Measurements from ENCODE around the gene METTL23. TPM values are rescaled to one million over a fixed set of nuclear protein-coding genes. Genes with fewer than 3 reads are reported as not detected.
A peak's percentile ranks its signal among the peaks of the same experiment; 100 is the strongest.

METTL23 gene
- total RNA-seq, 4 donors from 2014 or later, result 19.2 to 52.6 (median 25.1) TPM

DNA sequence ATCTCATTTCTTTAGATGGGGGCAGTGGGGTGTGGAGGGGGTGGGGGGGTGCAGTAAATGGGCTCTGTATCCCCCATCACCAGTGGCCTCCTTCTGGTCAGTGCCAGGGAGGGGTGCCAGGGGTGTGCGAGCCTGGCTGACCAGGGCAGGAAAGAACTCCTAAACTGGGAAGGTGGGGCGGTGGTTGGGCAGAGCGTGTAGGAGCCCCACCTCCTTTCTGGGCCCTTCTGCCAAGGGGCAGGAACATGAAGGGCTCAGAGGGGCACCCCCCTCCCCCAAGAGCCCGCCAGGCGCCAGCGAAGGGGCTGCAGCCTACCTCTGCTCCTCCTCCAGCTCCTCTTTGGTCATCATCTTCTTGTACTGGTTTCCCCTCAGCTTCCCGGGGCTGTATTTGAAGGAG, 41.9 kb upstream of the METTL23 start:
- no peak for ATAC-seq
- peak overlapping the region in 3 of 4 donors; percentile 68 to 93 (median 91) for H3K27ac ChIP-seq
- TF ChIP-seq POLR2A (IDR thresholded peaks at IDR 0.05), result no peak
- TF ChIP-seq, protein P1, sequence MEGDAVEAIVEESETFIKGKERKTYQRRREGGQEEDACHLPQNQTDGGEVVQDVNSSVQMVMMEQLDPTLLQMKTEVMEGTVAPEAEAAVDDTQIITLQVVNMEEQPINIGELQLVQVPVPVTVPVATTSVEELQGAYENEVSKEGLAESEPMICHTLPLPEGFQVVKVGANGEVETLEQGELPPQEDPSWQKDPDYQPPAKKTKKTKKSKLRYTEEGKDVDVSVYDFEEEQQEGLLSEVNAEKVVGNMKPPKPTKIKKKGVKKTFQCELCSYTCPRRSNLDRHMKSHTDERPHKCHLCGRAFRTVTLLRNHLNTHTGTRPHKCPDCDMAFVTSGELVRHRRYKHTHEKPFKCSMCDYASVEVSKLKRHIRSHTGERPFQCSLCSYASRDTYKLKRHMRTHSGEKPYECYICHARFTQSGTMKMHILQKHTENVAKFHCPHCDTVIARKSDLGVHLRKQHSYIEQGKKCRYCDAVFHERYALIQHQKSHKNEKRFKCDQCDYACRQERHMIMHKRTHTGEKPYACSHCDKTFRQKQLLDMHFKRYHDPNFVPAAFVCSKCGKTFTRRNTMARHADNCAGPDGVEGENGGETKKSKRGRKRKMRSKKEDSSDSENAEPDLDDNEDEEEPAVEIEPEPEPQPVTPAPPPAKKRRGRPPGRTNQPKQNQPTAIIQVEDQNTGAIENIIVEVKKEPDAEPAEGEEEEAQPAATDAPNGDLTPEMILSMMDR (IDR thresholded peaks at IDR 0.05), result no peak
- no peak for TF ChIP-seq POLR2AphosphoS5 (IDR thresholded peaks at IDR 0.05)
- TF ChIP-seq EP300 (IDR thresholded peaks at IDR 0.05), result no peak
- WGBS, 2 donors (ENCODE audit: low coverage in 1 of 2), result 100% methylated on average over 1 of the region's 7 CpGs; no CpG with 5 or more reads in 1 of the 2 donors
- no peak overlapping the region for H3K4me3 ChIP-seq
- H3K4me1 ChIP-seq, result peaks cover 14 to 91% (median 64%) of the 10 kb centered on the region in 3 donors
- peaks cover 0 to 50% of the 10 kb centered on the region in 2 donors for H3K36me3 ChIP-seq
- H3K27me3 ChIP-seq, result no peaks in the 10 kb centered on the region
- H3K9me3 ChIP-seq, result no peaks in the 10 kb centered on the region

GRCh38 chr17:76685366-76685765, 41.3 kb upstream of the METTL23 start:
- peaks cover 14 to 98% (median 66%) of the 10 kb centered on the region in 3 donors for H3K4me1 ChIP-seq
- H3K4me3 ChIP-seq, result no peak overlapping the region

DNA sequence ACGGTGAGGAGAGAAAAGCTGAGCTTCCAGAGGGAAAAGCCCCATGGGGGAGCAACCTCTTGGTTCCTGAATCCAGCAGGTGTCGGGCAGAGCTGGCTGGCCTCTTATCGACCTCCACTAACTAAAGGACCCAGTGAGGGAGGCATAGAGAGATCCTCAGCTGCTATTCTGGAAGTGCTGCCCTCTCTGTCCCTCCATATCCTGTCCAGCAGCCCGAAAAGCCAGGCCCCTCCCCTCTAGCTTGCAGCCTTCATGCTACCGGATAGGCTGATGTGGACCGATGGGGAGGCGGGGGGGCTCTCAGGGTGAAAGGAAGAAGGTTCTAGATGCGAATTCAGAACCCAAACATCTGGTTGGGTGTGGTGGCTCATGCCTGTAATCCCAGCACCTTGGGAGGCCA, 40.8 kb upstream of the METTL23 start:
- TF ChIP-seq, protein P1 (IDR thresholded peaks at IDR 0.05), result no peak
- no peak for TF ChIP-seq POLR2A (IDR thresholded peaks at IDR 0.05)
- TF ChIP-seq EP300 (IDR thresholded peaks at IDR 0.05), result no peak
- TF ChIP-seq POLR2AphosphoS5 (IDR thresholded peaks at IDR 0.05), result no peak
- Histone ChIP-seq H3K36me3 (peaks cover 0 to 42% of the 10 kb centered on the region in 2 donors), H3K27me3 (no peaks in the 10 kb centered on the region), H3K4me1 (peaks cover 14 to 100% (median 66%) of the 10 kb centered on the region in 3 donors), H3K4me3 (no peak overlapping the region), H3K27ac (peak overlapping the region in 3 of 4 donors; percentile 91 to 98 (median 93)), H3K9me3 (no peaks in the 10 kb centered on the region)
- WGBS, 2 donors (ENCODE audit: low coverage in 1 of 2), result 60% methylated on average over 2 of the region's 8 CpGs; no CpG with 5 or more reads in 1 of the 2 donors
- ATAC-seq, result no peak

More at GRCh38 chr17:76685366-76685765, 41.3 kb upstream of the METTL23 start:
- ATAC-seq, result no peak
- Histone ChIP-seq H3K9me3 (no peaks in the 10 kb centered on the region), H3K27ac (peak overlapping the region in 3 of 4 donors; percentile 91 to 98 (median 93)), H3K36me3 (peaks cover 0 to 47% of the 10 kb centered on the region in 2 donors), H3K27me3 (no peaks in the 10 kb centered on the region)
- no peak for TF ChIP-seq POLR2AphosphoS5 (IDR thresholded peaks at IDR 0.05)
- 81% methylated on average over 6 of the region's 12 CpGs; no CpG with 5 or more reads in 1 of the 2 donors for WGBS, 2 donors (ENCODE audit: low coverage in 1 of 2)

DNA sequence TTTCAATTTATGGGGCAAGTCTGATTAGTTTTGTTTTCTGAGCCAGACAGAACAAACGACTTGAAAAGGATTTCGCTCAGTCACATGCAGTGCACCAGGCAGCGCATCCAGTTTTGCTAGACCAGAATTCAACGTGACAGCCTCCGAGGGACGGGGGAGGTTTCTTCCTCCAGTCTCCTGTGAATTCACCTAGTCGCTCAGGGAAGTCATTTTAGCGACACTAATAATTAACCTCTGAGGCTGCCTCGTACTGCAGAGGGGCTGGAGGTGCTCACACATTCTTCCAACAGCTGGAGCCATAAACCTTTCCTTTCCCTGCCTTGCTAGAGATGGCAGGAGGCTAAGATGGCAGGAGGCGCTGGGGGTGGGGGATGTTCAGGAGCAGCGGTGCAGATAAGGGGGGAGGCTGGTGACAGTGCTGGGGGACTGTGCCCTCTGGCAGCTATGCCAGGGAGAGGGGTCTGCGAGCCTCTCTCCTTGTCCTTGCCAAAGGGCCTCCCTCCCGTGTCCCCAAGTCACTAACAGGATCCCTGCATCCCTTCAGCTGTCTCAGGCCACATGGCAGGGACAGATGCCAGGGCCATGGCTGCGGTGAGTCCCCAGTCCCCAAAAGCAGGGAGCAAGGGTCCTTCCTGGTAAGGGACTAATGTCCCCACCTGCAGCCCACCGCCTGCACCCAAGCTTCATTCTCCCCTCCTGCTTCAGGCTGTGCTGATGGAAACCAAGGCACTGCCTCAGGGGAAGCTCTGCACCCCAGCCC, 39.9 kb upstream of the METTL23 start:
- peaks cover 13 to 100% (median 58%) of the 10 kb centered on the region in 3 donors for H3K4me1 ChIP-seq
- 52 to 60% methylated on average over 7 to 9 of the region's 15 CpGs for WGBS, 2 donors (ENCODE audit: low coverage in 1 of 2)
- no peak for ATAC-seq

More for the DNA sequence above, 39.9 kb upstream of the METTL23 start:
- TF ChIP-seq POLR2AphosphoS5 (IDR thresholded peaks at IDR 0.05) (no peak), POLR2A (IDR thresholded peaks at IDR 0.05) (no peak), EP300 (IDR thresholded peaks at IDR 0.05) (no peak)
- TF ChIP-seq, protein P1 (IDR thresholded peaks at IDR 0.05), result no peak
- Histone ChIP-seq H3K27me3 (no peaks in the 10 kb centered on the region), H3K4me3 (no peak overlapping the region), H3K27ac (peak overlapping the region; percentile 90 to 98 (median 92)), H3K36me3 (peaks cover 0 to 40% of the 10 kb centered on the region in 2 donors), H3K9me3 (no peaks in the 10 kb centered on the region)
